GM21423 (cell line): Measurements from ENCODE around the gene LIAS.
"Not testable (repeated sequence)": the region's sequence is repeated elsewhere in the genome, so short reads cannot be mapped to it uniquely, and the experiment has no call there.

ENCODE experiments used
- ATAC-seq: cut with Tn5 transposase; IDR thresholded peaks from one replicate; pipeline ENCODE4 v1.9.1; 2021; ENCODE audit warnings: mild to moderate bottlenecking, moderate library complexity; ENCODE audit not compliant: unreplicated experiment

Gene LIAS

GRCh38 chr4:39458505-39459300 lies at the start of gene LIAS, which contains the start of gene RPL9:
LIAS (plus strand) TSS chr4:39459056; CDS start chr4:39459118, 62 bp downstream.
RPL9 (minus strand) TSS chr4:39458922; CDS start chr4:39458439, 483 bp downstream.
- ATAC-seq, result peak; percentile 83

- no peak for ATAC-seq
These were observed 48.4 kb upstream of the LIAS start for GRCh38 chr4:39410415-39410814.

- ATAC-seq, result not testable (repeated sequence)
These were observed 47.3 kb upstream of the LIAS start for GRCh38 chr4:39411561-39411960.

DNA sequence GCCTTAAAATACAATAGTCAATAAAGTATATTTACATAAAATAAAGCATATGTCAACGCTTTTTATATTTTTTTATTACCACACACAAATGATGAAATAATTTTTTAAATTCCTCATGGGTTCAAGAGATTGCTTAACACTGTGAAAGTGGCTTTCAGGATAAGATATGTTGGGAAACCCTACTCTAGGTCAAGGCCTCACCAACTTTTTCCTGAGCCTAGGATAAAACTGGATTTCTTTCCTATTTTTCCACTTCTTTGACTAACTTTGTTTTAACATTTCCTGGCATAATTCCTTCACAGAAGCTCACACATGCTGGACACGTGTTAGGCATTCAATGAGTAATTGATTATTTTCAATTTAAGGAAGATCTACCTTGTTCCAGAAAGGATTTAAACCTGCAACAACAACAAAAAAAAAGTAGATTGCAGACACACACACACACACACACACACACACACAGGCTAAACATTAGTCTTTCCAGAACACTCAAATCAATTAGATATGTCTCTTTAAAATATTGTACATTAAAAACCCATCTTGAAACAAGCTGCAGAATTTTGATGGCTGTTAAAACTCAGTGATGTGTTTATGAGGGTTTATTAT lies 43.1 kb upstream of the LIAS start:
- ATAC-seq, result no peak

DNA sequence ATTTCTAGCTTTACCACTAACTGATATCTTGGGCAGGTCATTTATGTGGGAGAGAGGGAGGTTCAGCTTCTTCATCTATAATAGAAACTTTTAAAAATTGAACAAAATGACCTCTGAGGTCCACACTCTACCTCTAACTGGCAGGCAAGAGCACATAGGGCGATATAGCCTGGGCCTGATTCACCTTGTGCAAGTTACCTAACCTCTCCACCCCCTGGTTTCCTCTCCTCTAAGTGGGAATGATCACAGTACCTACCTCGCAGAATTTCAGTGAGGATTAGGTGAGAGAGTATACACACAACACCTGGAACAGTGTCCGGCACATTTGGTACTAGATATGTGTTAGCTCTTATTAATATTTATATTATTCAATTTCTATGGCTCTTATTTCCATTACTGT lies 36.6 kb upstream of the LIAS start:
- no peak for ATAC-seq

- not testable (repeated sequence) for ATAC-seq
These were observed 33.6 kb upstream of the LIAS start for GRCh38 chr4:39425297-39425696.

DNA sequence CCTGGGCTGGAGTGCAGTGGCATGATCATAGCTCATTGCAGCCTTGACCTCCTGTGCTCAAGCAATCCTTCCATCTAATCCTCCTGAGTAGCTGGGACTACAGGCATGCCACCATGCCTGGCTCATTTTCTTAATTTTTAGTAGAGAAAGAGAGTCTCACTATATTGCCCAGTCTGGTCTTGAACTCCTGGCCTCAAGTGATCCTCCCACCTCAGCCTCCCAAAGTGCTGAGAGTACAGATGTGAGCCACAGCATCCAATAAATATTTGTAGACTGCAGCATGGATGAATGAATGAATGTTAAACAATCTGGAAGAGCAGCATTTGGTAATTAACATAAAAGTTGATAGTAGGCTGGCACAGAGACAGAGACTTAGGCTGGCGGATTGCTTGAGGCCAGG lies 32.1 kb upstream of the LIAS start:
- ATAC-seq, result no peak

DNA sequence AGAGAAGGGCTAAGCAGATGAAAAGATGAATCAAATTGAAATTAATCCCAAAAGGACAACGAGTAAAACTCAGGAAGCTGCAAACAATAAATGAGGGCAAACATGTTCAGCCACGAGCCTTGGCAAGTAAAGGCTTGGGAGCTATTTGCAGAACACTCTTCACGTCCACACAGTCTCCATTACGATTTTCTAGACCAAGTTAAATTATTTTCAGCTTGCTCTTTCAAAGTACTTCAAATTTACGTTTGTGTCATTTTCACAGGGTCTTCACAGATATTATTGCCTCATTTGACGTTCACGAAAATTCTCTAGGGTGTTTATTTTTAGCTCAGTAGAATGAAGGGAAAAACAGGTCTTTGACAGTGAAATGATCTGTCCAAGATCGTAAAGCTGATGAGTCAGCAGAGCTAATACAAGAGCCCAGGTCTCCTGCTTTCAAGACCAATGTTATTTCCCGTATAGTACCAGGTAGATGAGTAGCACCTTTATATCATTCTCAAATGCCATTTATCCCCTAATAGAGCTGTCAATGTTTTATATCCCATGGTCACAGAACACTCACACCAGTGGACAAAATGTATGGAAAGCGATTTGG lies 31.2 kb upstream of the LIAS start:
- ATAC-seq, result no peak

DNA sequence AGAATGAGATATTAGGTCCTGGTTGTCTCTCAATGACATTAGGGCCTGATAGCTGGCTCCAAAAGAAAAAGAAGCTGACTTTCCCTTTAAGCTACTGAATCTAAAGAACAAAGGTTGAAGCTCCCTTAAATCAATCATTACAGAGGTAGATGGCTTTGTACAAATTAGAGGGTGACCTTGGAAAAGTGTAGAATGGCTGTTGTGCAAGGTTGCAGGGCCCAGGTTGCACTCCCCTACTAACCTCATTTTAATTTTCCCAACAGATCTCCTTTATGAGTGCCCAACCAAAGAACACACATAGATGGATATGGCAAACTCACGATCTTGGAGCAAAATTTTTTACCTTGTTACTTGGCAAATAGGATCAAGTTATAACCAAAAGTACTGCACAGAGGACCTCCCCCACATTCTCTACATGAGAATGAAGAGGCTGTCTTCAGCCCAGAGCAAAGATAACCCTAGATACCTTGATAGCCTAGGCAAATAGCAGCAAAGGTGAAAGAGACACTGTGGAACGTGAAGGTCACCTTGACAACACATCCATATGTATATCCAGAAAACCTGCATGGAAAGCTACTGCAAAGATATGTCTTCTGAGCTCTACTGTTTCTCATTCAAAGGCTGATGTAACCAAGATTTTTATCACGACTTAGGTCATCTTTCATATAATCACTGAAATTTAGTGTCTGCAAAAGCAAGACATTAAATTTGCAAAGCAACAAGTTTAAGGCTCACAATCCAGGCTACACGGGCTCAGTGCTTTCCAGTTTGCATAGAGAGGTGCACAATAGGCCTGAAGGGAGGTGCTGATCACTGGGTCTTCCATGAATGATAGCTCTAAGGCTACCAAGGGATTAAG lies 29.2 kb upstream of the LIAS start:
- ATAC-seq, result no peak

DNA sequence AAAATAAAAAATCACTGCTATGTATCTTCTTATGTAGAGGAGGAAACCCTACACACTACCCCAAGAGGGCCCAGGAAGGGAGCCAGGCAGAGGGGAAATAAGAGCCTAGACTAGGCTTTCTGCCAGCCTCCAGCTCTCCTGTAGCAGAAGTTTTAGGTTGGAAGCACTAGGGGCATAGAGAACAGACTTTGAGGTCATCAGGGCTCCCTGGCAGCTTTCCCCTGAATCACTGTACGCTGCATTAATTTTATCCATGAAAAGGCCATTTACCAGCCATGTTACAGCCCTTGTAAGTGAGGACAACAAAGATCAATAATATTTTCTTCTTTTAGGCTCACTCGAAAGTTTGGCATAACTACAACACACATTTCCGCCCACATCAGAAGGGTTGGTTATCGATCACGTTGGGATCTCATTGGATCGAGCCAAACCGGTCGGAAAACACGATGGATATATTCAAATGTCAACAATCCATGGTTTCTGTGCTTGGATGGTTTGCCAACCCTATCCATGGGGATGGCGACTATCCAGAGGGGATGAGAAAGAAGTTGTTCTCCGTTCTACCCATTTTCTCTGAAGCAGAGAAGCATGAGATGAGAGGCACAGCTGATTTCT lies 24.9 kb upstream of the LIAS start:
- no peak for ATAC-seq

DNA sequence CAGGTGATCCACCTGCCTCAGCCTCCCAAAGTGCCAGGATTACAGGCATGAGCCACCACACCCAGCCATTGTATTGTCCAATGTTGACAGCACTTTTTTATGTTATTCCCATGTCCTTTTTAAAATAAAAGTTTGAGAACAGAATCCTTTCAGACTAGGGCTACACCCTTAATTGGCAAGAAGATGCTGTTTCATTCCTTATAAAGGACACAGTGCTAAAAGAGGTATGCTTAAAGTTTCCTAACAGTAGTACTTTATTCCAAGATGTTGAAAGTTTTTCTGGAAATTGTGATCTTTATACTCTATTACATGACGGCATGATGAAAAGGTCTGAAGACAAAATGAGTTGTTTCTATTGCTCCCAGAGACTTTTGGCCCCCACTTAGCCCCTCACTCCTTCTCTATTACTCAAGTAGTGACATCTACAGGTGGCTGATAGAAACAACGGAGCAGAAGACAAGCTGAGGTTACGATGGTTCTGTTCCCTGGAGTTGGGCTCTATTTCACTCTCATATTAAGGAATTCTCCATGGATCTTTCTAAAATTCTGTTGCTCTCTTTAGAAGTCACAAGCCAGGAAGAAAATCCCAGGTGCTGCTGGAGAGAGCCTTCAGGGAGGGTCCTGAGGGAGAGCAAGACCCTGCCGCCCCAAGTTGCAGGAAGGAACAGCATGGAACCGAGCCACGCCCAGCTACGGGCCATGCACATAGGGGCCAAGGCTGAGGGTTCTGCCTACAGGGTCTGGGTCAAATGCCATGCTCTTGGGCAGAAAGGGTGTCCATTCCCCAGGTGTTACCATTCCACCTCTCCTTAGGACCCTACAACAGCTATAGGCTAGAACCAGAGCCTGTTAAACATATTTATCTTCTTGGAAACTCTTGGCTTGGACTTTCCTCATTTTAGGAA lies 22.9 kb upstream of the LIAS start:
- no peak for ATAC-seq

DNA sequence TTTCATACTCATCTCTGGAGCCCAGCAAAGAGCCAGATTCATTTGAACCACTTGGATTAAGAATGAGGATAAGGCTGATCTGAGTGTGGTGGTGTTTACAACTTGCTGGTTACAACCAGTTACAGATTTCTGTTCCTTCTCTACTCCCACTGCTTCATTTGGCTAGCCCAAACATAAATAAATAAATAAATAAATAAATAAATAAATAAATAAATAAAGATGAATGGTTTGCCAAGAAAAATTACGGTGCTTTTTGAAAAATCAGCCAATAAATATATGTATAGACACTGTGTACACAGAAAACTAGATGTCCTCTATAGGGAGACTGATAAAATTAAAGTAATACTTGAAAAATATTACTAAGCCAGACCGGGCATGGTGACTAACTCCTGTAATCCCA lies 17.3 kb upstream of the LIAS start:
- no peak for ATAC-seq

GRCh38 chr4:39442998-39443397 lies 15.9 kb upstream of the LIAS start:
- ATAC-seq, result no peak

GRCh38 chr4:39446483-39446841 lies 12.4 kb upstream of the LIAS start:
- ATAC-seq, result no peak

- peak; percentile 84 for ATAC-seq
These were observed 11.8 kb upstream of the LIAS start for GRCh38 chr4:39446842-39447573.

DNA sequence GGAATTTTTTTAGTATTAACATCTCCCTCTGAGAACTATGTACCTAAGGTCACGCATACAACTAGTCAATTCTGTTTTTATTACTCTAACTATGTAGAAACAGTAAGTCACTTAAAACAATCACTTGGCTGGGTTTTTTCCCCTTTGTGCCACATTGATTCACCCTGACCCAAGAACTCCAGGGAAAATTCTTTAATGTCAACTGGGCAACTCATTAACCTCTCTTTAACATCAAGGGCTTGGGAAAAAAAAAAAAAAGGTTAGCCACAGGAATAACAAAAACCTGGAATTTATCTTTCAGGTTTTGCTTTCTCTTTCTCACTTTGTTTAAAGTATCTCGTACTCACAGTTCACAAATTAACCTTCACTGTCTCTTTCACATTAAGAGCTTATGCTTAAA lies 8.2 kb upstream of the LIAS start:
- no peak for ATAC-seq

- no peak for ATAC-seq
These were observed 7.3 kb upstream of the LIAS start for GRCh38 chr4:39451423-39452023.

DNA sequence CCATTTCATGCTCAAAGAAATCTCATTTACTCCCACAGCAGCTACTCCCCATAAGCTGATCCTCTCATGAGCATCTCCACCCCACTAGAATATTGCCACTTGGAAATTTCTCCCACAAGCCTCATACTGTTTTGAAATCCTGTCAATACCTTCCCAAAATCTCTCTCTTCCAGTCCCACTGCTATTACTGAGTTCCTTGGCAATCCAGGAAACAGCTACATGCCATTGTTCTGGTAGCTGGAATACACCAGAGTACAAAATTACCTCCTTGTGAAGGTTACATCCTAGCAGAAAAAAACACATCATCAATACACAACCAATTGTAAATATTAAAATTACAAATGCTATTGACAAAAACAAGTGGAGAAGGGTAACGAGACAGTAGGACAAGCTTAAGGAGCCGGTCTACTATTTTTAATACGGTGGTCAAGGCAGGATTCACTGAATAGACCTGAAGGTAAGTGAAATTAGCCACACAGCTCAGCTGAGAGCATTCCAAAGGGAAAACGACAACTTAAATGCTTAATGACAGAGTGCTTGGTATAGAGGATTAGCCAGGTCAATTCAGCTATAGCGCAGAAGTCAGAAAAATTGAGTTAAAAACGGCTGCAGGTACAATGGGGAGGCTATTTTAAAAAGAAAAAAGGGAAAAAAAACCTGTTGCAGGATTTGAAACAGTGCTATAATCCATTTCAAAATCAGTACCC lies 6.5 kb upstream of the LIAS start:
- ATAC-seq, result no peak
